GM19397 (cell line): ENCODE data around the gene RHBDL2.
"Not testable (repeated sequence)": the region's sequence is repeated elsewhere in the genome, so short reads cannot be mapped to it uniquely, and the experiment has no call there.

Source experiments
- ATAC-seq: cut with Tn5 transposase; IDR thresholded peaks from one replicate; pipeline ENCODE4 v1.9.1; 2021; ENCODE audit warnings: mild to moderate bottlenecking, moderate library complexity; ENCODE audit not compliant: unreplicated experiment

Gene RHBDL2

DNA sequence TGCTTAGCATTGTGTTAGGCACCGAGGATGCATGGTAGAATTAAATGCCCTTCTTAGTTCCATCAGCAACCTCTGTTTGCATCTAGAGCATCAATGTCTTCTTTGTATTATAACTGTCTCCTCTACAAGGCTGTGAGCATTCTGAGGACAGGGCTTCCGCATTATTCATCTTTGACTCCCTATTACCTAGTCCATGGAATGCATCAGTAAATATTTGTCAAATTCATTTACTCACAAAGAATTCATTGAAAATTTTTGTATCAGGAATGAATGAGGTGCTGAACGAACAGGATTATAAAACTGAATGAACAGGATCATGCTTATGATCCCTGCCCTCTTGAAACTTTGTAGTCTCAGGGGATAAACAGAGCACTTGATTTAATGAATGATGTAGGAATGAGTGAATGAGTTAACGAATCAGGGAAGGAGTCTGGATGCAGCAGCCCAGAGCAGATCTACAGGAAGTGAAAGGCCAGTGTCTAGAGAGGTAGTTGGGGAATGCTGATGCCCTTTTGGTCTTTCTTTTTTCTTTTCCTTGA is 2.8 kb downstream of the RHBDL2 start:
- ATAC-seq: no peak

GRCh38 chr1:38932571-38932970 is 9.1 kb downstream of the RHBDL2 start:
- no peak for ATAC-seq

DNA sequence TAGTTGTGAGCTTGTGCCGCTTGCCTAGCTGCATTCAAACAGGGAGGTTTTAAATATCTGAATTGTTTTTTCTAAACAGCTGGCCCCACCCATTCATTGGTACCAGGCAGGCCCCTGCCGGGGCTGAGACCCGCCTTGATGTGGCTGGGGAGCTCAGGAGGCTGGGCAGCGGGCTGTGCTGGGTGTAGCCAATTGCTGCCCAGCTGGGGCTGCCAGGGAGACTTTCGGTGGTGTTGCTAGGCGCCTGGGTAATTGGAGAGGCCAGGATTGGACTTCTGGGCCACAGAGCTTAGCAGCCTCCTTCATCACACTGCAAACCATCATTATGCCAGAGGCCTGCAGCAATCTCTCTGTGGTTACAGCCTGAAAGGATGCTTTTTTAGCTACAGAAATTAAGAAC is 12.2 kb downstream of the RHBDL2 start:
- ATAC-seq: no peak

DNA sequence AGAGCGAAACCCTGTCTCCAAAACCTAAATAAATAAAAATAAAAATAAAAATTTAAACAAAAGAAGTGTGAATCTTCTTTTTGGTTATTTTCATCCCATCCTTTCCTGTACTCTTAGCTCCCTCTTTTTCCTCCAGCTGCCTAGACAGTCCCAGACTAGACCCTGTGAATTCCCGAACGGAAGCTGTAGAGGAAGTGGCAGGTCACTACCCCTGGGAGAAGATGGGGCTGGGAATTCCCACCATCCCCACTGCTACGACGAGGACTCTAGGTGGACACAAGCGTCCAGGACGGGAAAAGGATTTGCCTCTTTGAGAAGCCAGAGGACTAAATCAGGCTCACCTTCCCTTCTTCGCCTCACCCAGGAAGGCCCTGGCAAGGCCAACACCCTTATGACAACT is 12.6 kb downstream of the RHBDL2 start:
- ATAC-seq: no peak

GRCh38 chr1:38926091-38926490 is 15.5 kb downstream of the RHBDL2 start:
- ATAC-seq: no peak

GRCh38 chr1:38925391-38925790 is 16.2 kb downstream of the RHBDL2 start:
- no peak for ATAC-seq

- no peak for ATAC-seq
These were observed 18.0 kb downstream of the RHBDL2 start for GRCh38 chr1:38923607-38924006.

GRCh38 chr1:38919130-38919529 is 22.5 kb downstream of the RHBDL2 start:
- no peak for ATAC-seq

GRCh38 chr1:38918568-38918967 is 23.1 kb downstream of the RHBDL2 start:
- ATAC-seq: no peak

- ATAC-seq: no peak
These were observed 23.9 kb downstream of the RHBDL2 start for GRCh38 chr1:38917772-38918171.

DNA sequence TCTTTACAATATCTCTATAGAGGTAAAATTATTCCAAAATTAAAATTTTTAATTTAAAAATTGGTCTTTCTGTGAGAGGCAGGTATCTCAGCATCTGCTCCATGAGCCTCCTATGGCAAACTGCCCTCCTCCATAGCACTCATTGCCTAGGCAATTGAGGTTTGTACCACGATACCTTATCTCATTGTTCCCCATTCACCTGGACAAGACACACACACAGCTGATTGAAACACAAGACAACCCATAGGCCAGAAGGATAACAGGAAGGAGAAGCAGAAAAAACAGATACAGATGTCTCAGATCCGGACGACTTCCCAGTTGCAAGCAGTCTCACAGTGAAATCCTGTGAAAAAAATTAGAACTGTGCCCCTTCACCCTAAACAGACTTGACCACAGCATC is 24.3 kb downstream of the RHBDL2 start:
- no peak for ATAC-seq

DNA sequence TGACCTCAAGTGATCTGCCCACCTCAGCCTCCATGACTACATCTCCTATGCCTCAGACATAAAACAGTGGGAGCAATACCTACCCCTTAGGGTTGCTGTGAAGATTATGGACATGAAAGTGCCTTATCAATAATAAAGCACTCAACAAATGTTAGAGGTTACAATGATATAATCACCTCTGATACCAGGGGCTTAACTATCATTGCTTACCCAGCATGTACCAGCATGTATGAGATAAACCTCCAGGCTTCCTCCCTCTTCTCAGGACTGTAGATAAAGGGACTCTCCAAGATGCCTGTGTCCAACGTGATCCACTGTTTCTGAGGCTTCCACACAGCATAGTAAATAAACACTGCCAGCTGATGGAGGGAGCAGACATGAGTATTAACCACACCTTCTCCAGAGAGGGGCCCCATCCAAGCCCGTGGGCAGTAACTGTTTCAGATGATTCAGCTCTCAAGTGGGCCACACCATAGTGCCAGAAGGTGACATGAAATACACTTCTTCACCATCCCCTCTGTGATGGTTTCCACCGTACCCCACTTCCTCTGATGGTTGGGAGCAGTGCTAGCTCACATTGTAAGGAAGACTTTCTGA is 26.2 kb downstream of the RHBDL2 start:
- ATAC-seq: no peak

DNA sequence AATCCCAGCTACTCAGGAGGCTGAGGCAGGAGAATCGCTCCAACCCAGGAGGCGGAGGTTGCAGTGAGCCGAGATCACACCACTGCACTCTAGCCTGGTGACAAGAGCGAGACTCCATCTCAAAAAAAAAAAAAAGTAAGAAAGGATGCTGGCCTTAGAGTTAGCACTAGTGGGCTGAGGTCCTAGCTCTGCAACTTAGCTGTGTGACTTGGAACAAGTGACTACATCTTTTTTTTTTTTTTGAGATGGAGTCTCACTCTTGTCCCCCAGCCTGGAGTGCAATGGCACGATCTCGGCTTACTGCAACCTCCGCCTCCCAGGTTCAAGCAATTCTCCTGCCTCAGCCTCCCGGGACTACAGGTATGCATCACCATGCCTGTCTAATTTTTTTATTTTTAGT is 26.7 kb downstream of the RHBDL2 start:
- not testable (repeated sequence) for ATAC-seq

- no peak for ATAC-seq
These were observed 32.8 kb downstream of the RHBDL2 start for GRCh38 chr1:38908821-38909220.

DNA sequence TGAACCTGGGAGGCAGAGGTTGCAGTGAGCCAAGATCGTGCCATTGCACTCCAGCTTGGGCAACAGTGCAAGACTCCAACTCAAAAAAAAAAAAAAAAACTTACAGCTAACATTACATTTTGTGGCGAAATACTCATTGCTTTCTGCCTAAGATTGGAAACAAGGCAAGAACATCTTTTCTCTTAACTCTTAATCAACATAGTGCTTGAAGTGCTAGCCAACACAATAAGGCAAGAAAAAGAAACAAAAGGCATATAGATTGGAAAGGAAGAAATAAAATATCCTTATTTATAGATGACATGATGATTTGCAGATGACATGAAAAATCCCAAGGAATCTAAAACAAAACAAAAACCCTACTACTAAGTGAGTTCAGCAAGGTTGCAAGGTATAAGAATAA is 35.6 kb downstream of the RHBDL2 start:
- ATAC-seq: no peak

DNA sequence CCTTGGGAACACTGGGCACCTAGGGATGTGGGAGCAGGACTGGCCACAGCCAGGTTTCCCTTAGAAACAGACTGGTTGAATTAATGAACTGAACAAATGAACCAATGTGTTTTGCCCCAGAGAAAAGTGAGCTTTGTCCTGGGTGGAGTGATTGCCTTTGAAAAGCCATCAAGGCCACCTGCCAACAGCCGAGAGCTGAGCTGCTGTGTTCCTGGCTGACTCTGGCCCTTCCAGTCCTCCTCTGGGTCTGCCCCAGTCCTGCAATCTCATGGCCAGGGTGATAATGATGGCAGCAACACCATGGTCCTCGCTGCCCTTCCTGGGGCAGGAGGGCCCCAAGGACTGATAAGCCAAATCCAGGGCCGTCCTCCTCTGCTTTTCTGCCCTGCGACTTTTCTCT is 42.1 kb downstream of the RHBDL2 start:
- ATAC-seq: no peak

- ATAC-seq: no peak
These were observed 42.9 kb downstream of the RHBDL2 start for GRCh38 chr1:38898653-38899230.

- ATAC-seq: no peak
These were observed 45.5 kb downstream of the RHBDL2 start for GRCh38 chr1:38896169-38896568.

GRCh38 chr1:38892976-38893375 is 48.7 kb downstream of the RHBDL2 start:
- no peak for ATAC-seq

DNA sequence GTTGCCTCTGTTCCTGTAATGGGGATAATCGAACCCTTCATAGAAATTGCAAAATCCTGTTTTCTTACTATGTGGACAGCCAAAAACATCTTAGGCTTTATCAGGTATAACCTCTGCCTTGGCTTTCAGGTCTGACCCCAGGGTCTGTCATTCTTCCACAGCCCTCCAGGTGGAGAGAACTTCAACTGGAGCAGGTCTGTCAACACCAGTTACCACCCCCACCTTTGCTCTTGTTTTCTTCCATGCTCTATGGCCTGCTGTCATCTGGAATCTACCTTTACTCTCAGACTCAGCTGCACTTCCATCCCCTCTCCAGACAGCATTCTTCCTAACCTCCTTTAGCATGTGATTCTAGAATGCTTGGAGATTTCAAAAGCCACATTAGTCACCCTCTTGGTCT is 49.9 kb downstream of the RHBDL2 start:
- ATAC-seq: no peak

DNA sequence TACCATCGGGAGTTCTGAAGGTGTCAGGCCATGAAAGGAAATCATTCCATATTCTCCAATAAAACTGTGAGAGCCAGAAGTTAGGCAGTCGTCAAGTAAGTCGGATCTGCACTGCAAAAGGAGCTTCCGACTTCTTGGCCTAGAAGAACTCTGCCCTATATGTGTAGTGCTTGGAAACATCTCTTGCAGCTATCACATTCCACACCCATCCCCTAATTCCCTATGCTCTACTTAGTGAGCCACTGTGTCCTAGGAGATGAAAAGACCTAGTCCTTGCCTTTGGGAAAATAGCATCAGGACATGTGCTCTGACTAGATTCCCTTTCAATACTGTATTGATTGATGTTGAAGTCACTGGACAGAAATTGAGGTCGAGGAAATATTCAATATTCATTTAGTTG is 52.0 kb downstream of the RHBDL2 start:
- no peak for ATAC-seq

DNA sequence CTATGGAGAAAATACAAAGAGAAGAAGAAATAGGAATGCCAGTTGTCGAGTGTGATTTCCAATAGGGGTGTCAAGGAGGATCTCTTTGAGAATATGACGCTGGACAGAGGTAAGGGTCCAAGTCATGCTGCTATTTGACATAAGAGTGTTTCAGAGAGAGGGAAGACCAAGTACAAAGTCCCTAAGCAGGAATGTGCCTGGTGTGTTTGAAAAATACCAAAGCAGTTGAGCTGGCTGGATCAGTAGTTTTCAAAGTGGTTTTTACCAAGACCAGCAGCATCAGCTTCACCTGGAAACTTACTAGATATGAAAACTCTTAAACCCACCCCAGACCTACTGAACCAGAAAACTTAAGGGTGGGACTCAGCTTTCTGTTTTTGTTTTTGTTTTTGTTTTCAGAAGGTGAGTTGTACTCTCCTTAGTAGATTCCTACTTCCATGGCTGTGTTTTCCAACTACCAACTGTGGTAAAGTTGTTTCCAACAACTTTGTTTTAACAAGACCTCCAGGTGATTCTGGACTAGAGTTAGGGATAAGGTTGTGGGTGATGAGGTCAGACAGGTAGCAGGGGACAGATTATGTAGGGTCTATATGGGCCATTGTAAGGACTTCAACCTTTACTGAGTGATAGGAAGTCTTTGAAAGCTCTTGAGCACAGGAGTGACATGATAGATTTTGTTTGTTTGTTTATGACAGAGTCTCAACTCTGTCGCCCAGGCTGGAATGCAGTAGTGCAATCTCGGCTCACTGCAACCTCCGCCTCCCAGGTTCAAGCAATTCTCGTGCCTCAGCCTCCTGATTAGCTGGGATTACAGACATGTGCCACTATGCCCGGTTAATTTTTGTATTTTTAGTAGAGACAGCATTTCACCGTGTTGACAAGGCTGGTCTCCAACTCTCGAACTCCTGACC is 53.0 kb downstream of the RHBDL2 start:
- ATAC-seq: no peak
